H4 (cell line): ENCODE results near the gene COL15A1. TPM values are rescaled to one million over a fixed set of nuclear protein-coding genes. Genes with fewer than 3 reads are reported as not detected.
"Not testable (repeated sequence)": the region's sequence is repeated elsewhere in the genome, so short reads cannot be mapped to it uniquely, and the experiment has no call there.

Source experiments
- DNase-seq: peaks from one replicate; pipeline ENCODE4 v3.0.0-alpha.2; 2015; ENCODE audit warnings: low spot score
- total RNA-seq: library from RNA; depleted of rRNA; stranded (reverse); fragments of >200 nt; shearing (Covaris generic); gene quantifications from 2 replicates; pipeline ENCODE4 v1.2.3, GENCODE V29; 2014

The COL15A1 gene
- total RNA-seq, 1 experiment from 2014 or later = 1.8 TPM

- no peak for DNase-seq
These were observed 135.8 kb downstream of the COL15A1 start for GRCh38 chr9:99079542-99079941.

GRCh38 chr9:99083051-99083450 is 139.3 kb downstream of the COL15A1 start:
- no peak for DNase-seq

GRCh38 chr9:99085949-99086948 is 142.5 kb downstream of the COL15A1 start:
- no peak for DNase-seq

- no peak for DNase-seq
These were observed 143.8 kb downstream of the COL15A1 start for GRCh38 chr9:99087462-99087861.

GRCh38 chr9:99090336-99091130 is 146.8 kb downstream of the COL15A1 start:
- no peak for DNase-seq

- DNase-seq = no peak
These were observed 149.2 kb downstream of the COL15A1 start for GRCh38 chr9:99092643-99093491.

- DNase-seq = no peak
These were observed 149.7 kb downstream of the COL15A1 start for GRCh38 chr9:99093492-99093791.

- DNase-seq = no peak
These were observed 151.9 kb downstream of the COL15A1 start for GRCh38 chr9:99095565-99095964.

GRCh38 chr9:99096409-99096808 is 152.7 kb downstream of the COL15A1 start:
- no peak for DNase-seq

GRCh38 chr9:99099806-99100585 is 156.3 kb downstream of the COL15A1 start:
- not testable (repeated sequence) for DNase-seq

- DNase-seq = no peak
These were observed 157.6 kb downstream of the COL15A1 start for GRCh38 chr9:99101271-99101670.

GRCh38 chr9:99101812-99102211 is 158.1 kb downstream of the COL15A1 start:
- DNase-seq = no peak

GRCh38 chr9:99103054-99103895 is 159.6 kb downstream of the COL15A1 start:
- DNase-seq = no peak

GRCh38 chr9:99103901-99104458 is 160.3 kb downstream of the COL15A1 start:
- DNase-seq = no peak

GRCh38 chr9:99104459-99105151 is 160.9 kb downstream of the COL15A1 start, which contains the start of gene TGFBR1:
TSS of gene TGFBR1 (plus strand) at chr9:99105113. CDS start at chr9:99105206, 93 bp downstream.
- DNase-seq = peak; percentile 81

- DNase-seq = peak; percentile 14
These were observed 161.7 kb downstream of the COL15A1 start for GRCh38 chr9:99105152-99106043.

GRCh38 chr9:99106044-99106375 is 162.3 kb downstream of the COL15A1 start:
- DNase-seq = no peak

- DNase-seq = no peak
These were observed 163.7 kb downstream of the COL15A1 start for GRCh38 chr9:99107421-99107820.
